Stimulated activated CD4-positive, alpha-beta T cell treated with anti-CD3 and anti-CD28 coated beads, TNF-alpha, amount 100 ng/mL, for 4 hours (primary cell): ENCODE data around the gene STK32B.
"Not testable (repeated sequence)": the region's sequence is repeated elsewhere in the genome, so short reads cannot be mapped to it uniquely, and the experiment has no call there.

Experiments
- DNase-seq, 3 experiments: peaks; one replicate each; pipeline ENCODE4 v3.0.0-alpha.2; 2020; ENCODE audit warnings: low read depth in 3 of 3

The STK32B gene

DNA sequence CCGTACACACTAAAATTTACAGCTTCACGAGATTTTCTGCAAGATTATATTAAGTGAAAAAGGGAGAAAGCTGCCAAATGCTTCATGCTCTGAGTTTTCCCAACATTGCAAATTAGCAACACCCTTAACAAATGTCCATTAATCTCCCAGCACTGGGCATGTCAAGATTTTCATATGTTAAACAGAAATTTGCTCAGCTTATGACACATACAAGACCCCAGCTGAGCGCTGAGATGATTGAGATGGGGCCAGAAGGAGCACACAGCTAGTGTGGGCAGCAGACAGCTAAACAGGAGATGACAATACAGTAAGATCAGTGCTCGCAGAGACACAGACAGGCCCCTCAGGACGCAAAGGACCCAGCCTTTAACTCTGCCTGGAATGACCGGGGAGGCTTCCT lies 208.8 kb downstream of the STK32B start:
- no peak for DNase-seq

DNA sequence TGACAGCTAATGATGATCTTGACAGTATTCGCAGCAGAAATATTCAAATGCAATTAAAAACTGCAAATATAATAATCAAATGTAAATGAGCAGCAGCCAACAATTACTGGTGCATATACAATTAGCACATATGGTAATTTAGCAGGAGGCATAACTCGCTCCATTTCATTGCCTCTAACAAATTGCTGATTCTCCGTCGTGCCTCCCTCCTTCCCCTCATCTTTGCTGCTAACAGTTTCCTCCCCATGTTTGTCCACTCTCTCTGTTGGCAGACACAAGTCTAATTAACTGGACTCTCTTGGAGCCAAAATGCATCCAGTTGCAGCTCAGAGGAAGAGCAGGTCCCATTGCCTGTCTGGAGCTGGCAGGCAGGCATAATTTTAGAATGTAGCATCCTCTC lies 210.6 kb downstream of the STK32B start:
- no peak for DNase-seq

DNA sequence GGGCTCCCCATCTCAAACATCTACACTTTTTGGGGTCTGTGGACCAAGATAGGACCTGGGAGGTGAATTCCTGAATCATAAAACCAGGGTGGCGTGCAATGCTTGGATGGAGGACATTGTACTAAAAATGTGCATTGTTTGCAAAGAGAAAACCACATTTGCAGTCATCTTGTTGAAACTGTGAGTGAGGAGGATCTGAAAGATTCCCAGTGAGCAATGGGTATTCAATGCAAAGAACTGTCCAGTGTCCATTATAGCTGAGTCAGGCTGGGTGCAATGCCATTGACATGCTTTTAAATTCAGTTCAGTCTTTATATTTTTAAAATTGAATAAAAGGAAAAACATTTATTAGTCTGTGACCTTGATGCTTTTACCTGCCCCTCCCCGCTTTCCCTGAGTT lies 215.7 kb downstream of the STK32B start:
- DNase-seq: no peak

DNA sequence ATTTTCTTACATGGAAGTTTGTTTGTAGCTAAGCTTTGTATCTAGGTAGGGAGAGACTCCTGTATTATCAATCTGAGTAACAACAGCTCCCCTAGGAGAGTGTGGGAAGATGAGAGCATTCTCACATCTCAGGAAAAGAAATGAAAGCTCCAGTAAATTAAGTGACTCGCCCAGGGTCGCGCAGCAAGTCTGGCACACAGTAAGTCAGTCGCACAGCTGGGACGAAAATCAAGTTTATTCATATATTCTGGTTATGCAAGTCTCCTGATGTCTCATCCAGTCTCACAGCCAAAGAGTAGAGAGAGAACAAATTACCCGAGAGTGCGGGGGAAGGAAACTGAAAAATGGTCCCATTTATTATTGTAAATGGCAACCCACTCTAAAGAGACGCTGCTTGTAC lies 216.1 kb downstream of the STK32B start:
- no peak for DNase-seq

DNA sequence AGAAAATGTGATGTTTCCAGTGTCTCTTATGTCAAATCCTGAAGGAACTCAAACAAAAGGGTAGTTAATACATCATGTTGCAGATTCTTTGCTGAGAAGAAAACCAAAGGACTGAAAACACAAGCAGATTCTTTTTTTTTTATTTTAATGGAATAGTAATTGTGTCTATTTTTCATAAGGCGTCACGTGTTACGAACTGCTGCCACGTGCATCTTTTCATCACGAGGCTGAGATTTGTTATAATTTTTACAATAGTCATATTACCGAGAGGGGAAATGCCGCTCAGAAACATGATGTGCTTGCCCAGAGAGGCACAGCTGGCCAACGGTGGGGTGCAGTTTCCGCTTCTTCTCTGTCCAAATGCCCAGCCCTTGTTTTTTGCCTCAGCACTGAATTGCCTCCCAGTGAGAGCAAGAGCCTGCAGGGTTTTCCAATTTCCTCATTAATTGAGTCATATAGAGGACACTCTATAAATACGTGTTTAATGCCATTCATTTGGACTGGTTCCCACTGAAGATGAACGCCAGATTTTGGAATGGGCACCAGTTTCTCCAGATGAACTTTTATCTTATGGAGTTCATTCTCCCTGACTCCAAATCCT lies 225.3 kb downstream of the STK32B start:
- DNase-seq: no peak

DNA sequence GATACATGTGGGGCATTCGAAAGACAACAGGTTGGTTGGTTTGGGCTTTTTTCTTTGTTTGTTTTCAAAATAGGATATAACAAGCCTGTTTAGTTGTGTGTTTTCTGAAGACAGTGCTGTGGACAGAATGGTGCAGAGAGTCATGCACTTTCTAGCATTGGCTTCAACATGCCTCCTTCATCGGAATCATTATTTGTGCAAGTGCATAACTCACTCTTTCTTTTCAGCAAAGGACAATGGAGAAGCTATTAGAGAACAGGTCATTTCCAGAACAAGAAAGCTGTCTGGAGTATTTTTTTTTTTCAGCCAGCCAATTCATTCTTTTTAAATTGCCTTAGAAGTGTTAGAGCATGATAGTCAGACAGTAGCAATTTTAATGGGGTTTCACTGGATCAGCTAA lies 225.8 kb downstream of the STK32B start:
- no peak for DNase-seq

DNA sequence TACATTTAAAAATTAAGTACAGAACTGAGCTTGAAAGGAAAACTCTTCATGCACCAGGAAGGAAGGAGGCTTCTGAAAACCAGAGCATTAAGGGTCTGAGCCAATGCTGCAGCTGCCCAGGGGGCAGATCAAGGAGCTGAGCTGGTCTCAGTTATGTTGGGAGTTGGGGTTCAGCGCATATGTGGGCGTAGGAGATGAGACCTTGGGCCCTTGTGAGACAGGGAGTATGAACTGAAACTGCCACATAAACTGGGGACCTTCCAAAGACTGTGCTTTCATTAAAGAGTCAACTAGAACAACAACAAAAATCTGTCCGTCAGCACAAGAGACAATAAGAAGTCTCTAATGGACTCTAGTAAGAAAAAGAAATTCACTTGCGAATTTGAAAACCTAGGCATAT lies 226.9 kb downstream of the STK32B start:
- DNase-seq: no peak

DNA sequence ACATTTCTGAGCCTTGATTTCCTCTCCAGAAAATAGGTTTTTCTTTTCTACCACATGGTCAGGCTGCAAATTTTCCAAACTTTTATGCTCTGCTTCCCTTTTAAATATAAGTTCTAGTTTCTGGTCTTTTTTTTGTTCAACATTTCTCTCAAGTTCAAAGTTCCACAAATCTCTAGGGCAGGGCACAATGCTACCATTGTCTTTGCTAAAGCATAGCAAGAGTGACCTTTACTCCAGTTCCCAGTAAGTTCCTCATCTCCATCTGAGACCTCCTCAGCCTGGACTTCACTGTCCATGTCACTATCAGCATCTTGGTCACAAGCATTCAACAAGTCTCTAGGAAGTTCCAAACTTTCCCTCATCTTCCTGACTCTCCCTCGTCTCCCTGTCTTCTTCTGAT lies 228.8 kb downstream of the STK32B start:
- DNase-seq: not testable (repeated sequence)

DNA sequence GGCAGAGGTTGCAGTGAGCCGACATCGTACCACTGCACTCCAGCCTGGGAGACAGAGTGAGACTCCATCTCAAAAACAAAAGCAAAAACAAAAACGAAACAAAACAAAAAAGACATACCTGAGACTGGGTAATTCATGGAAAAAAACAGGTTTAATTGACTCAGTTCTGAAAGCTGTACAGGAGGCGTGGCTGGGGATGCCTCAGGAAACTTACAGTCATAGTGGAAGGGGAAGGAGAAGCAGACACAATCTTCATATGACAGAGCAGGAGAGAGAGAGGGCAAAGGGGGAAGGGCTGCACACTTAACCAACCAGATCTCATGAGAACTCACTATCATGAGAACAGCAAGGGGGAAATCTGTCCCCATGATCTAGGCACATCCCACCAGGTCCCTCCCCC lies 229.5 kb downstream of the STK32B start:
- no peak for DNase-seq

DNA sequence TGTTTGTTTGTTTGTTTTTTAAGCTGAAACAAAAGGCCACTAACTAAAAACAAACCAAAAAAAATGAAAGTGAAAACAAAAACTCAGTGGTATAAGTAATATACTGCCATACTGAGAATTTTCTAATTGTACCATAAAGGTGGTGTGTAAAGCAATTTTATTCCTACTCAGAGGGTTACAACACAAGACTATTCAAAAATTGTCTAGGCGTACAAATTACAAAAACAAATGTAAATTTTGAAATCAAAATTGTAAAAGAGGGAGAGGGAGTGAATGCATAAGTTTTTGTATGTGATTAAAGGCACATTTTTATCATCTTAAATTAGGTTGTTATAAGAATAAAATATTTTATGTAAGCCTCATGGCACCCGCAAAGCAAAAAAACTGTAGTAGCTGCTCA lies 232.6 kb downstream of the STK32B start:
- DNase-seq: no peak

DNA sequence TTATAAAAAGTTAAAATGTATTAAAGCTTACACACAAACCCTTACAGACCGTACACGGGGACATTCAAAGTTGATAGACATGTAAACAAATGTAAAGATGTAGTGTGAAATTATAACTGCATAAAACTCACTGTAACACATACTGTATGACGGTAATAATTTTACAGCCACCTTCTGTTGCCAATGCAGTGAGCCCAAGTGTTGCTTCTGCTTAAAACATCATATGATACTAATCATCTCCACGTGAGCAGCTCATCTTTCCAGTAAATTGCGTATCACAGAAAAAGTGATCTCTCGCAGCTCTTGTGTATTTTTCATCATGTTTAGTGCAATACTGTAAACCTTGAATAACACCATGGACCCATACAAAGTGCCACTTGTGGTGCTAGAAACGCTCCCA lies 233.2 kb downstream of the STK32B start:
- no peak for DNase-seq

DNA sequence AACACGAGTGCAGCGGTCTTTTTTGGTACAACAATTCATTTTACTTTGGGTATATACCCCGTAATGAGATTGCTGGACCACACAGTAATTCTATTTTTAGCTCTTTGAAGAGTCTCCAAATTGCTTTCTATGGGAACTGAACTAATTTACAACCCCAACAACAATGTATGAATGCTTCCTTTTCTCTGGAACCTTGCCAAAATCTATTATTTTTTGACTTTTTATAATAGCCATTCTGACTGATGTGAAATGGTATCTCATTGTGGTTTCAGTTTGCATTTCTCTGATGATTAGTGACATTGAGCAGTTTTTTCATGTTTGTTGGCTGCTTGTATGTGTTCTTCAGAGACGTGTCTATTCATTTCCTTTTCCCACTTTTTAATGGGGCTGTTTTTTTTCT lies 240.8 kb downstream of the STK32B start:
- no peak for DNase-seq

DNA sequence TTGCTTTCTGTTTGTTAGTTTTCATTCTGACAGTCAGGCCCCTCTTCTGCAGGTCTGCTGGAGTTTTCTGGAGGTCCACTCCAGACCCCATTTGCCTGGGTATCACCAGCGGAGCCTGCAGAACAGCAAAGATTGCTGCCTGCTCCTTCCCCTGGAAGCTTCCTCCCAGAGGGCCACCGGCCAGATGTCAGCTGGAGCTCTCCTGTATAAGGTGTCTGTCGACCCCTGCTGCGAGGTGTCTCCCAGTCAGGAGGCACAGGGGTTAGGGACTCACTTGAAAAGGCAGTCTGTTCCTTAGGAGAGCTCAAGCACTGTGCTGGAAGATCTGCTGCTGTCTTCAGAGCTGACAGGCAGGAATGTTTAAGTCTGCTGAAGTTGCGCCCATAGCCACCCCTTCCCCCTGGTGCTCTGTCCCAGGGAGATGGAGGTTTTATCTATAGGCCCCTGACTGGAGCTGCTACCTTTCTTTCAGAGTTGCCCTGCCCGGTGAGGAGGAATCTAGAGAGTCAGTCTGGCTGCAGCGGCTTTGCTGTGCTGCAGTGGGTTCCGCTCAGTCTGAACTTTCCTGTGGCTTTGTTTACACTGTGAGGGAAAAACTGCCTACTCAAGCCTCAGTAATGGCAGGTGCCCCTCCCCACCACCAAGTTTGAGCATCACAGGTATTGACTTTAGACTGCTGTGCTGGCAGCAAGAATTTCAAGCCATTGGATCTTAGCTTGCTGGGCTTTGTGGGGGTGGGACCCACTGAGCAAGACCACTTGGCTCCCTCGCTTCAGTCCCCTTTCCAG lies 246.9 kb downstream of the STK32B start:
- not testable (repeated sequence) for DNase-seq

DNA sequence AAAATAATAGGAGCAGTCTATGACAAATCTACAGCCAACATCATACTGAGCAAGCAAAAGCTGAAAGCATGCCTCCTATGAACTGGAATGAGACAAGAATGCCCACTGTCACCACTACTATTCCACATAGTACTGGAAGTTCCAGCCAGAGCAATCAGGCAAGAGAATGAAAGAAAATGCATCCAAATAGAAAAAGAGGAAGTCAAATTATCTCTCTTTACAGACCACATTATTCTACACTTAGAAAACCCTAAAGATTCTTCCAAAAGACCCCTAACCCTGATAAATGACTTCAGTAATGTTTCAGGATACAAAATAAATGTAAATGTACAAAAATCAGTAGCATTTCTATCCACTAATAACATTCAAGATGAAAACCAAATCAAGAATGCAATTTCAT lies 249.0 kb downstream of the STK32B start:
- DNase-seq: no peak

DNA sequence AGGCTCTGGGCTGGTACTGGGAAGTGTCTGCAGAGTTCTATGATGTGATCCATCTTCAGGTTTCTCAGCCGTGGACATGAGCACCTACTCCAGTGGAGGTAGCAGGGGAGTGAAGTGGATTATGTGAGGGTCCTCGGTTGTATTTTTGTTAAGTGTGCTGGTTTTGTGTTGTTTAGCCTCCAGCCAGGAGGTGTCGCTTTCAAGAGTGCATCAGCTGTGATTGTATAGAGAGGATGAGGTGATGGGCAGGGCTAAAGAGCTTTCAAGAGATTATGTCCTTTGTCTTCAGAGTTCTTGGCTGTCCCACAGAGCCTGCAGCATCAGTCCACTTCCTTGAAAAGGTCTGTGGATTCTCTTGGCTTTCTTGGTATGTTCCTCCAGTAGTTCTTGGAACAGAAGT lies 256.6 kb downstream of the STK32B start:
- no peak for DNase-seq

DNA sequence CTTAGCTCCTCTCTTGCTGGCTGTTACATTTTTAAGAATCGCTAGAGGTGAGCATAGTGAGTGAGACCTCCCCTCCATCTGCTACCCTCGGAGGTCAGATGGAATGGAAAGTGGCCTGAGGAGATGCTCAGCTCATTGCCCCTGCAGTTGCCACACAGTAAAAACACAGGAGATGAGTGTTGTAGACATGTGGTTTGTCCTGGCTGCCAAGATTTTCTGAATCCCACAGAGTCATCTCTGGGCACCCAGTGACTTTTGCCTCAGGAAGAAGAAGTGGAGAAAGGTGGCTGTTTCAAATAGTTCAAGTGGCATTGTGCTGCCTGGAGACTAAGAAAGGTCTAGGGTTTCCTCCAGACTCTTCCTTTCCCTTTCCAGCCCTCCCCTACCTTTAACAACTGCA lies 271.0 kb downstream of the STK32B start:
- DNase-seq: no peak

DNA sequence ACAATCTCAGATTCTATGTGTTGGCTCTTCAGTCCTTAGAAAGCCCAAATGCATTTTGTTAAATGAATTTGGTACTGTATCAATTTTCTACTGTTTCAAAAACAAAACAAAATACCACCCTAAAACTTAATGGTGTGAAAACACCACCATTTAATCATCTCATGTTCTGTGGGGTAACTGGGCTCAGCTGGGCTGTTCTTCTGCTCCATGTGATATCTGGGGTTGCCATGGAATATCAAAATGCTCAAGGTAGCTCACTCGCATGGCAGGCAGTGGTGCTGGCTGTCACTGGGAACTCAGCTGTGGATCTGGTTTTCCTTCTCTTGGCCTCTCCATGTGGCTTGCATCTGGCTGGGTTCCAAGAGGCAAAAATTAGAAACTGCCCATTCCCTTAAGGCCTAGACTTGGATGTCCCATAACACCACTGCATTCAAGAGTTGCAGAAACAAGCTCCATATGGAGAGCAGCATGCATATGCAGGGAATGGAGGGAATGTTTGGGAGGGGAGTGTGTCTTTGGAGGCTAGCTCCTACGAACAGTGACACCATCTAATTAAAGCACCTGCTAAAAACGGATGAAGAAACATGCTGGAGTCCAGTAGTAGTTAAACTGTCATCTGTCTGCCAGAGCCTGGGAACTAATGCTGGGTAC lies 279.2 kb downstream of the STK32B start:
- DNase-seq: no peak

DNA sequence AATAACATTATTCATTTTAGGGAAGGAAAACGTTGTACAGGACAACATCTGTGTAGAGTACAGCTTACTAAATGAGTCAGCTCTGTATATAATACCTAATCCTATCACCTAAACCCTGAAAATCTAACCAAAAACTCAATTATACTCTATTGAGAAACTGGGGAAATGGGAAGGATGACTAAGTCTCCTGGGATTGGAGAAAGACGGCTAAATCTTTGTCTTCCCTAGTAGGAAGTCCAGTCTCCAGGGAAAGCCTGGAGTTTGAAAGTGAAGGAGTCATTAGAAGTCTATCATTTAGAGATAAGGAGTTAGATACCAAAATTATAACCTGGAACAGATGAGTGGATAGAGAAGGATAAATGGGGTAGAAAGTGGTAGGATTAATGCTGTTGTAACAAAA lies 286.5 kb downstream of the STK32B start:
- no peak for DNase-seq

DNA sequence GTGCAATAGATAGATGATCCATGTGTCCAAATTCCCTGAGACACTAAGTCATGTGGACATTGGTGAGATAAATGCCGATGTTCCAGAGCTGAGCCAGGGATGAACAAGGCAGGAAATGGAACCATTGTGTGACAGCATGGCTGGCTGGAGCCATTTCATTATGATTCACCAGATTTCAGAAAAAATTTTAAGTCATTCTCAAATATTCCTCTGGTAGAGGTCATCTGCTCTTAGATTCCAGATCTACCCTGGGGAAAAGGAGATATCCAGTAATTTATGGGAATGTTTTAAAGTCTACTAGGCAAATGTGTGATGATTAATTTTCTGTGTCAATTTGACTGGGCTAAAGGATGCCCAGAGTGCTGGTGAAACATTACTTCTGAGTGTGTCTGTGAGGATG lies 287.3 kb downstream of the STK32B start:
- DNase-seq: no peak

DNA sequence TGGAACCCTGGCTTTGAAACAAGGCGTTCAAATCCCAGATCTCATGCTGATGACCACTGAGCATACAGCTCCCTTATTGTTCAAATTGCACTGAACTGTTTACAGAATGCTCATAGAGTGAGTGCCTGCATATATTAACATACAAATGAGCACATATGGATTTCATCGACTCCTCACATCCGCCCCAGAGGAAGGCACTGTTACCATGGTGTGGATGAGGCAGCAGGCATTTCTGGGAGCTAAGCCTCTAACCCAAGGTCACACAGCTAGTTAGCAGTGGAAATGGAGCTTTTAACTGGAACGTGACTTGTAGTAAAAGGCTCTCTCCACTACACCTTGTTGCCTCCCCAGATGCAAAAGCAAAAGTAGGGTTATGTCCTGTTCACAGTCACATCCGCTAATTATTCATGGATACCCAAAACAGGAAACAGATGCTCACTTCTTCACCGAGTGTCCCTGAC lies 289.7 kb downstream of the STK32B start:
- DNase-seq: no peak

DNA sequence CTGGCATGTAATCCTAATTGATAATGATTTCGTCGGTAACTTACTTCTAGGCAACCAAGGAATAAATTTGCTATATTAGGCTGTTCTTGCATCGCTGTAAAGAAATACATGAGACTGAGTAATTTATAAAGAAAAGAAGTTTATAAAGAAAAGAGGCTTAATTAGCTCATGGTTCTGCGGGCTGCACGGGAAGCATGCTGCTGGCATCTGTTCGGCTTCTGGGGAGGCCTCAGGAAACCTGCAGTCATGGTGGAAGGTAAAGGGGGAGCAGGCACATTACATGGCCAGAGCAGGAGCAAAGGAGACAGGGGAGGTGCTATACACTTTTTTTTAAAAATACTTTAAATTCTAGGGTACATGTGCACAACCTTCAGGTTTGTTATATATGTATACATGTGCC lies 290.2 kb downstream of the STK32B start:
- DNase-seq: no peak

DNA sequence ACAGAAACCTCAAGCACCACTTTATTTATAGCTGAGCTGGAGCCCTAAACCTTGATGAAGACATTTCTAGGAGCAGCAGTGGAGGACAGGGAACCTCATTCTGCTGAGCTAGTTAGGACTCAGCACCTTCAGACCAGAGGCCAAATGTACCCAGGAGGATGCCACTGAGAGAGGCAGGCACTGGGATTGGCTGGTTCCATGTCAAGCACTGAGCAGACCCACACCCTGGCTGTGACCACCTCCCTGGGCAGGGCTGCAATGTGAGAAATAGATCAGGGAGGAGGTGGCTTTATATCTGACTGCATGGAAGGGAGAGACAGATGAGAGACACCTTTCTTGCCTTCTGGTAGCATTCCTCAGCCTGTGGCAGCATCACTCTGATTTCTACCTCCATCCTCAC lies 304.6 kb downstream of the STK32B start:
- no peak for DNase-seq

DNA sequence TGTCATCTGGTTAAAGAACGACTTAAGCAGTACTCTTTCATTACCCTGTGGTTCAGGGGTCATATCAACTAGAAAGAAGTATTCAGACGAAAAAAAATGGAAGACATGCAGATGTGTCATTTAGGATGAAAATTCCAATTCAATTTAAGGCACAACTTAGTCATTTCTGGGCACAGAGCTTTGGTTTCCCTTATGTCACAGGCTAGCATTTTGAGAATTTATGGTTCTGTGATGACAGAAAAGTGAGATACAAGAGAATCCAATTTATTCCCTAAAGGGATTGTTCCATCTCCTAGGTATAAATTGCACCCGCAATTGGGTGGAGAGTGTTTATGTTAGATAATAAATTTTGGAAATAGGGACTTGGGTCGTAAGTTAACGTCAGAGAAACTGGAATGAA lies 306.6 kb downstream of the STK32B start:
- DNase-seq: no peak
